GM11168 (cell line): ENCODE results near the gene FGF11.

Experiments used
- in situ Hi-C: fragments of 300-500 bp; cut with MboI; formaldehyde crosslinking; loops from one replicate; pipeline ENCODE4 v1.12.0; 2022; ENCODE audit warnings: low sequenced_read_pairs; ENCODE audit not compliant: unreplicated experiment

The FGF11 gene

DNA sequence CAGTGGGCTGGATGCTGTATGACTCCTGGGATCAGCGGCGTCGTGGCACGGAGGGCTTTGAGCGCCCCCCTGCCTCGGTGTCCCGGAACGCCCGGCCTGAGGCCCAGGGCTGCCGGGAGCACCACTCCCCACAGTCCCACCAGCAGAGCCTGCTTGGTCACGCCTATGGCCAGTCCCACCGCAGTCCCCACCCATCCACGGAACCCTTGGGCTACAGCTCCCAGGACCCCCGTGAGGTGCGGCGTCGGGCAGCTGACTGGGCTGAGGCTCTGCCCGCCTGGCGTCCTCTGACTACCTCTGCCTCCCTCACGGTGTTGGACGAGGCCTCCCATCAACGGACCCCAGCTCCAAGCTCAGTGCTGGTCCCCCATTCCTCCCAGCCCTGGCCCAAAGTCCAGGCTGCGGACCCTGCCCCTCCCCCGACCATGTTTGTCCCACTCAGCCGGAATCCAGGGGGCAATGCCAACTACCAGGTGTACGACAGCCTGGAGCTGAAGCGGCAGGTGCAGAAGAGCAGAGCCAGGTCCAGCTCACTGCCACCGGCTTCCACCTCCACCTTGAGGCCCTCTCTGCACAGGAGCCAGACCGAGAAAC is 12.3 kb upstream of the FGF11 start:
- in situ Hi-C loops: no loop called here

DNA sequence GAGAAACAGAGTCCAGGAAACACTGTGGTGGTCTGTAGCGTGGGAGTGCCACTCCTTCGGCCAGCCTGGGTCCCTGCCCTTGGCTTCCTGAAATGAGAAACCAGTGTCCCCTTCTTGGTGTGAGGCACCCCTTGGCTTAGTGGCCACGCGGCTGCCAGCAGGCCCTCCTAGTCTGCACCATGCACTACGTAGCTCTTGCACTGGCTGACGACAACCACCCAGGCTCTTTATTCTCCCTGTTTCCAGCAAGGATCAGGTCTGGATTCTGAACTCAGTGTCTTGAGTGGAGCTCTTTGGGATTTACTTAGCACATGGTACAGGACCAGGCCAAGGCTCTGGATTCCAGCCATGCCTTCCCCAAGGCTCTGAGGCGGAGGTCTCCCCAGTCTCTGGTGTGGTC is 11.8 kb upstream of the FGF11 start:
- in situ Hi-C loops: no loop called here

DNA sequence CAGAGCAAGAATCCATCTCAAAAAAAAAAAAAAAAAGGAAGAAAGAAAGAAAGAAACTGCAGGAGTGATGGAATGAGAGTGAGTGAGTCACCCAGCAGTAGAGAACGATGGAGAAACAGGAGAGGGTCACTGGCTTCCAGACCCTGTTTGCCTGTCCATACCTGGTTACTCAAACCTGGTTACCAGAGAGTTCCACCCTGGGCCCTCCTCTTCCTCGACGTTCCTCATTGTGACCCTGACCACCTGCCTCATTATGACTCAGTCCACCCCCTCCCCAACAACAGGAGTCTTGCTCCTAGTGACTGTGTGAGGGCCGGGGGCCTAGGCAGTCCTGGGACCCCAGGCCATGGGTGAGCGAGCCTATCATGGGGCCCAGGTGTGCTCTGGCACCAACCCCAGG is 10.8 kb upstream of the FGF11 start, which contains the start of gene SPEM3:
Gene SPEM3 (plus strand): TSS at position 301 of the 400 bp plus-strand sequence. CDS start 46 bp downstream, at position 347.
- in situ Hi-C loops: no loop called here

DNA sequence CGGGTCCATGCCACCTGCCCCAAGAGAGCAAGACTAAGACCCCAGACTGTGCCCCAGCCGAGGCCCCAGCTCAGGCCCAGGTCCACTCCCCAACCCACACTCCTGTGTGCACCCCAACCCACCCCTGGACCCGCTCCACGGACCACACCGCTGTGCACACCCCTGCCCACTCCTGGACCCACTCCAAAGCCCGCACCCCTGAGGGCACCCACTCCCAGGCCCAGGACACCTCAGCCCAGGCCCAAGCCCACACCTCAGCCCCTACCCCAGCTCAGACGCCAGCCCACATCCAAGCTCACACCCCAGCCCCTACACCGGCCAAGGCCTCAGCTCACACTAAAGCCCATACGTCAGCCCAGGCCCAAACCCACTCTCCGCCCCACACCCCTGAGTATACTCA is 9.6 kb upstream of the FGF11 start:
- in situ Hi-C loops: loop anchor here (10.0 kb wide), 1 partner anchor 155 kb away; no protein-coding TSS in a partner anchor

DNA sequence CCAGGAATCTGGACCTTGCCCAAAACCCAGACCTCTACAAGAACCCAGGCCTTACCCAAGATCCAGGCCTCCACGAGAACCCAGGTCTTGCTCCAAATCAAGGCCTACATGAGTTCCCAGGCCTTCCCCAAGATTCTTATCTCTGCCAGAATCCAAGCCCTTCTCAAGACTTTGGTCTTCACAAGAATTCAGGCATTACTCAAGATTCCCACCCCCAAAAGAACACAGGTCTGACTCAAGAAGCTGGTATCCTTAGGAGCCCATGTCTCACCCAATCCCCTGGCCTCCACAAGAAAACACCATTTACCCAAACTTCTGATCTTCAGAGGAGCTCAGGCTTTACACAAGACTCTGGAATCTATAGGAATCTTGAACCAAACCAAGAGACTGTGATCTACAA is 8.1 kb upstream of the FGF11 start:
- in situ Hi-C loops: loop anchor here (10.0 kb wide), 1 partner anchor 156 kb away; no protein-coding TSS in a partner anchor

DNA sequence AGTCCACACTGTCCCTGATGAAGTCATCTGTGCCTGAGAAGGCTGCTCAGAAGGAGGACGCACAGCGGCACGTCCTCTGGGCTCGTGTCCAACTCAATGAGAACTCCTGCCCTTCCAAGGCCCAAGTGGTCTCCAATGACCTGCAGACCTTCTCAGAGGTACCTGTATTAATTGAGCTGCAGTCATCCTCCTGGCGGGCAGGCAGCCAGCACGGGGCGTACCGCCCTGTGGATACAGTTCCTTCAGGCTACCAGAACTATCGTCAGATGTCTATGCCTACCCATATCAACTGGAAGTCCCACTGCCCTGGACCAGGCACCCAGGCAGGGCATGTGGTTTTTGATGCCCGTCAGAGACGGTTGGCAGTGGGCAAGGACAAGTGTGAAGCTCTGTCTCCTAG is 7.0 kb upstream of the FGF11 start:
- in situ Hi-C loops: loop anchor here (10.0 kb wide), 1 partner anchor 157 kb away; no protein-coding TSS in a partner anchor

DNA sequence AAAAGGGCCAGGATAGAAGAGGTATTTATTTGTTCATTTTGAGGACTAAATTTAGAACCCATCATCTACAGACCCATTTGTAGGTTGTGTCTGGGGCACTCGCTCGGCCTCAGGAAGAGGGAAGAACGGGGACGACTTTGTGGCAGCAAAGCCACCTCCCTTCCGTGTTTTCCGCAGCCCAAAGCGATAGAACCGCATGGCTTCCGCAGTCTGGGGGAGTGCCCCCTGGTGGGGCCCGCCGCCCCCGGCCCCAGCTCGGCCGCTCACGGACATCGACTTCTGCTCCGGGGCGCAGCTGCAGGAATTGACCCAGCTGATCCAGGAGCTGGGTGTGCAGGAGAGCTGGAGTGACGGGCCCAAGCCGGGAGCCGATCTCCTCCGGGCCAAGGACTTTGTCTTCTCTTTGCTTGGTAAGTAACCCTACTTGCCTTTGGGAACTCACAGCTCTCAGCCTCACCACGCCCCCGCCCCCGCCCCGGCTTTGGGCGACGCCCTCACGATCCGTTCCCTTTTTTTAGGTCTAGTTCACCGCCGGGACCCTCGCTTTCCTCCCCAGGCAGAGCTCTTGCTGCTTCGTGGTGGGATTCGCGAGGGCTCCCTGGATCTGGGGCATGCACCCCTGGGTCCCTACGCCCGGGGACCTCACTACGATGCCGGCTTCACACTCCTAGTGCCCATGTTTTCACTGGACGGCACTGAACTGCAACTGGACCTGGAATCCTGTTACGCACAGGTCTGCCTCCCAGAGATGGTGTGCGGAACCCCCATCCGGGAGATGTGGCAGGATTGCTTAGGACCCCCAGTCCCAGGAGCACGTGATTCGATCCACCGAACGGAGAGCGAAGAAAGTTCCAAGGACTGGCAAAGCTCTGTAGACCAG is 3.4 kb upstream of the FGF11 start:
- in situ Hi-C loops: loop anchor here (10.0 kb wide), 1 partner anchor 161 kb away; no protein-coding TSS in a partner anchor

DNA sequence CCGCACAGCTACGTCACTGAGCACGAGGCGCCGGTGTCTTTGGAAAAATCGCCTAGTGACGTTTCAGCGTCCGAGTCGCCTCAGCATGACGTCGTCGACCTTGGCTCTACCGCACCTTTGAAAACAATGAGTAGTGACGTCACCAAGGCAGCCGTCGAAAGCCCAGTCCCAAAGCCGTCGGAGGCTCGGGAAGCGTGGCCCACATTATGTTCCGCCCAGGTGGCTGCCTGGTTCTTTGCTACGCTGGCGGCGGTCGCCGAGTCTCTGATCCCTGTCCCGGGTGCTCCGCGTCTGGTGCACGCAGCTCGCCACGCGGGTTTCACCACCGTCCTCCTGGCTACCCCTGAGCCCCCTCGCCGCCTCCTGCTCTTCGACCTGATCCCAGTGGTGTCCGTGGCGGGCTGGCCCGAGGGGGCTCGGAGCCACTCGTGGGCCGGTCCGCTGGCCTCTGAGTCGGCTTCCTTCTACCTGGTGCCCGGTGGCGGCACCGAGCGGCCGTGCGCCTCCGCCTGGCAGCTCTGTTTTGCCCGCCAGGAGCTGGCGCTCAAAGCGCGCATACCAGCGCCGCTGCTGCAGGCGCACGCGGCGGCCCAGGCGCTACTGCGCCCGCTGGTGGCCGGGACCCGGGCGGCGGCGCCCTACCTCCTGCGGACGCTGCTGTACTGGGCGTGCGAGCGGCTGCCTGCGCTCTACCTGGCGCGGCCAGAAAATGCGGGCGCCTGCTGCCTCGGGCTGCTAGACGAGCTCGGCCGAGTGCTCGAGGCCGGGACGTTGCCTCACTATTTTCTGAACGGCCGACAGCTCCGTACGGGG is 2.5 kb upstream of the FGF11 start:
- in situ Hi-C loops: loop anchor here (10.0 kb wide), 1 partner anchor 162 kb away; no protein-coding TSS in a partner anchor

DNA sequence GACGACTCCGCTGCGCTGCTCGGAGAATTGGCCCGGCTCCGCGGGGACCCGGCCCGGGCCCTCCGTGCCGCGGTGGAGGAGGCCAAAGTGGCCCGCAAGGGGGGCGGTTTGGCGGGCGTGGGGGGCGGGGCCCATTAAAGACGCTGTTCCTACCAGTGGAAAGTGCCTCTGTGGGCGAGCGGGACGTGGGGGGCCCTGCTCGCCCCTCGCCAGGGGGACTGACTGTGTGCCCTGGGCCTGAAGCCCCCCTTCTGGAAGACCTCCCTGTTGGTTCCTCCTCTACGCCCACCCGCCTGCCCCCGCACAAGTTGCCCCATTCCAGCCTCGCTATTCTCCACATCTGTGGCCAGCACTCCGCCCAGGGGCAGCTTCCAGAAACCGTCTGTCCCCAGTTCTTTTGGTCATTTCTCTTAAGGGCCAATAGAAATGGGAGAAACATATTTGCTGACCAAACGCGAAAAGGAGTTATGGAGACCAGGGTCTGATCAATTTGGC is 1.9 kb upstream of the FGF11 start:
- in situ Hi-C loops: loop anchor here (10.0 kb wide), 1 partner anchor 163 kb away; no protein-coding TSS in a partner anchor

DNA sequence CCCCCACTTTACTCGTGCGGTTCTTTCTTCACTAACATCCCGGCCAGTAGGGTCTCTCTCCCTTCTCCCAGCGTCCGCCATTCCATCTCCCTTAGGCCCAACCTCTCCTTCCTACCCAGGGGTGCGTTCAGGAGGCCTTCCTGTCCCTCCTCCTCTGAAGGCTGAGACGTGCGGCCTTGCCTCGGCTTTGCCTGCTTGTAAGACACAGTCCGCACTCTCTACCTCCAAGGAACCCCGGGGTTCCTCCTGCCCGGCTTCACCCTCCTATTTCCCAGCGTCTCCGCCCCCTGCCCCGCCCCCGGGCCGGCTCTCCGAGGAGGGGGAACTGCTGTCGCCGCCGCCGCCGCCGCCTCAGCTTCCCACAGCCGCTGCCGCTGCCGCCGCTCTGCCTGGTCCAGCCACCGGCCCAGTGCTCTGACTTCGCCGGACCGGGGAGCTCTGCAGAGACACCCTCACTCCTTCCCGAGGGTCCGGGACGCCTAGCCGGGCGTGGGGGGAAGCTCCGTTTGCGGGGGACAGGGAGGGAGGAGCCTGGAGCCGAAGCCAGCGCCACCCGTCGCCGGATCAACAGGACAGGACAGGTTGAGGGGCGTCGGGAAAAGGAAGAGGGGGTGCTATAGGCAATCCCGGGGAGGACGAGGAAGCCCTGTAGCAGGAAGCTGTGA is 1.2 kb upstream of the FGF11 start:
- in situ Hi-C loops: loop anchor here (10.0 kb wide), 1 partner anchor 163 kb away; no protein-coding TSS in a partner anchor

DNA sequence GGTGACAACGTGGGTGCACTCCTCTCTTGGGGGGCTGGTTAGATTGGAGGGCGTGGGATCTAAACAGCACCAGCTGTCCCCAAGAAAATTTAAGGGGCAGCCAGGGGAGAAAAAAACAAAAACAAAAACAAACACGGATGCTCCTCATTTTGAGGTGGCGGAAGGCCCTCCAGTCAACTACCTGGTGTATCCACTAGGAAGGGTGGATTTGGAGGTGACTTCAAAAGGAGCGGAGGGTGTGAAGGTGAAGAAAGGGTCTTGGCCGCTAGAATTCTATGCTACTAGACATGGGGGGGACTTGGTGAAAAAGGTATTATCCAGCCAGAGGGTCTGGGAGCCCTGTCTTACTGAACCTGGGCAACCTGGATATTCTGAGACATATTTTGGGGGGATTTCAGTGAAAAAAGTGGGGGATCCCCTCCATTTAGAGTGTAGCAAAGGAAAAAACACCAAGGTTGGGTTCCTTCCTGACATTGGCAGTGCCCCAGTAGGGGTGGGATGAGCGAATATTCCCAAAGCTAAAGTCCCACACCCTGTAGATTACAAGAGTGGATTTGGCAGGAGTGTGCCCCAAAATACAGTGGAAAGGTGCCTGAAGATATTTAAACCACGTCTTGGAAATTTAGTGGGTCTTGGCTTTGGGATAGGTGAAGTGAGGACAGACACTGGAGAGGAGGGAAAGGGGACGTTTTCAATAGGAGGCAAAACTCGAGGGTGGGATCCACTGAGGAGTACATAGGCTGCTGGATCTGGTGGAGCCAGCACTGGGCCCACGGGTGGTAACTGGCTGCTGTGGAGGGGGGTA is 454 bp upstream of the FGF11 start:
- in situ Hi-C loops: loop anchor here (10.0 kb wide), 1 partner anchor 164 kb away; no protein-coding TSS in a partner anchor

DNA sequence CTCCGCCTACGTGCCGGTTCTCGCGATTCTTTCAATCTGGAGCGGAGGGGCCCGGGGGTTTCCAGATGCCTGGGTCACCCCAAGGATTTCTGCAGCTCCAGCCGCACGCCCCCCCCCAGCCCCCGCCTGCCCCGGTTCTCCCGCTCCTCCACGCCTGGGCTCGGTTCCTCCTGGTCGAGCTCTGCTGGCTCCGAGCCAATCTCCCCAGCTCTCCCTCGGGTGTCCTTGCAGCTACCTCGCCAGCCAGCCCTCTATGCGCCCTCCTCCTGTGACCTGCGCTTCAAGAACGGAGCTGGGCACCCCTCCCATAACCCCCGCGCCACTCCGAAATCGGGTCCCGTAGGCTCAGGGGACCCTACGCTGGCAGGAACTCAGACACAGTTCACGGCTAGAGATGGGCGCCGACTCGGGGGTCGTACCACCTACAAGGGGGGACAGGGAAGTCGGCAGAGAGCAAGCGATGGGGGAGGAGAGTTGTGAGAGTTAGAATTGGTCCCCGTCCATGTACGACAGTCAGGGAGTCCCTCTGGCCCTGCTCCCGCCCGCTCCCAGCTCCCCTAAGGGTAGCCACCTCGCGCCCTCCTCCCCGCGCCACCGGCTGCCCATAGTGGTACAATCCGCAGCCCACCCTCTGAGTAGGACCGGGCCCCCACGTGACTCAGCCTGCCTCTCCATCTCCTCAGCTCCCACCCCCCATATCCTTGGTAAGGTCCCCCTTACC is 961 bp downstream of the FGF11 start:
- in situ Hi-C loops: no loop called here

DNA sequence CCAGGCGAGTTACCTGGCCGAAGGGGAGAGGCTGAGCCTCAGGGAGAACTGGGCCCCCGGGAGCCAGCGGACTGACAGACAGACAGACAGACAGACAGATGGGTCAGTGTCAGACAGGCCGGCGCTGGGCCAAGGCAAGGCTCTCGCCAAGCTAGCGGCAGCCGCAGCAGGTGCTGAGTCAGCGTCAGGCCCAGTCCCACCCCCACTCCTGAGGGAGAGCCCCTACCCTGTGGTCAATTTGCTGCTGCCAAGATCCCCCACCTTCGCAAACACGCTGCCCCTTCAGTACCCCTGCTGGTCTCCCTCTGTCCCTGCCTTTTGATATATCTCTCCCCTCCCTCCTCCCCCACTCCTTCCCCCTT is 1.5 kb downstream of the FGF11 start:
- in situ Hi-C loops: no loop called here

DNA sequence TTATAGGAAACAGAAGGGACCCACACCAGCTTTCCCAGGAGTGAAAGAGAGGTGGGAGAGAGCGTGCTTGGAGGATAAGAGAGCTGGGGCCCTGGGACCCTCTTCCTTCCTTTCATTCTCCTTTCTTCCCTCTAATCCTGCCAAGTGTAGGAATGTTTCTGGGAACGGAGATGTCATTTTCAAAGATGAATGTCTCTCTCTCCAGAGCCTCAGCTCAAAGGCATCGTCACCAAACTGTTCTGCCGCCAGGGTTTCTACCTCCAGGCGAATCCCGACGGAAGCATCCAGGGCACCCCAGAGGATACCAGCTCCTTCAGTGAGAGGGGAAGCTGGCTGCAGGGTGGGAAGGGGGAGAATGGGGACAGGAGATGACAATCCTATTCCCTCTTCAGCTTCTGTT is 2.0 kb downstream of the FGF11 start:
- in situ Hi-C loops: no loop called here

DNA sequence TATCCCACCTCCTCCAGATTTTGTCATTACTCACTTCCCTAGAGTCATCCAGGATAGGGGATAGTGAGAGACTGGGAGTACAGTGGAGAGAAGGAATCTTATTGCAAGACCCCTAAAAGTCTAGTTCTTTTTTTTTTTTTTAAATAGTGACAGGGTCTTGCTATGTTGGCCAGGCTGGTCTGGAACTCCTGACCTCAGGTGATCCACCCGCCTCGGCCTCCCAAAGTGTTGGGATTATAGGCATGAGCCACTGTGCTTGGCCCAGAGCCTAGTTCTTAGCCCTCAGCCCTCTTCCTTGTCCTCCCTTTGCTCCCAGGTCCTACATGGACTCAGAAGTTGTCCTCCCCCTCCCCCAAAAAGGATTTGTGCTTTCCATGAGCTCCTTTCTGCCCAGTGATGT is 2.8 kb downstream of the FGF11 start:
- in situ Hi-C loops: no loop called here

DNA sequence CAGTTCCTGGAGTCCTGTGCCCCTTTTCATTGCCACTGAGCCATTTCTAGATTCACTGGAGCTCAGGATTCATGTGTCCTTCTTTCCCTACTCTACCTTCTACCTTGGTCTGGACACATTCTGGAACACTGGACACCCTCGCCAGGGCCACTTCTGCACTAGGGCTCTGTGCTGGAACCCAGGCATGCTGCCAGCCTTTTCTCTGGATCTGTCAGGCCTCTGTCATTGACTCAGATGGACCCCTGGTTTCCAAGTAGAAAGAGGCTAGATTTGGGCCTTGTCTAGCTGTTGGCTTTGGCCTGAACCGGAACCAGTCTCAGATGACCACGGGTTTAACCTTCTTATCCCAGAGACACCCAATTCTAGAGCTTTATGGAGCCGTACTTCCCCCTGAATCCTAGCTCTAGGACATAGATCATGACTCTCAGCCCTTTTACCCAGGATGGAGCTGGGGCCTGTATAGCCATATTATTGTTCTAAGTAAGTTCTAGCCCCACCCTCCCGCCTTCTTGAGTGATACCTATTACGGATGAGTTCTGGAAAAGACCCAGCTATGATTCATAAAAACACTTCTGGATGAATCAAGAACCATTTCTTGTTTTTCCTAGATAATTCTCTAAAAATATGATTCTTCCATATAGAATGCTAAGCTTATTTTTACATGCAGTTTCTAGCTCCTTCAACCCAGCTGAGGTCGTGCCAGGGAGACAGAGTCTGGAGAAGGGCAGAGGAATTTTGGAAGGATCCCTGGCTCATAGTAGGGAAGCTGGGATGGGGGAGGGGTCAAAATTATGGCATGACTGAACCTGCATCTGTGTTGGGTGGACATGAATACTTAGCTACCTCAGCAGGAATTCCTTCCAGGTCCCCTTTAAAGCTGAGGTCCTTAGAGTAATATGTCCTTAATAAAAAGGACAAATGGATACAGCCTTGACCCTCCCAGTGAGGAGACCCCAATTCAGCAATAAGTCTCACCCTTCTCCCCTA is 4.5 kb downstream of the FGF11 start:
- in situ Hi-C loops: no loop called here
